HepG2 (cell line): ENCODE measurements around the gene LMTK2. TPM values are rescaled to one million over a fixed set of nuclear protein-coding genes. Genes with fewer than 3 reads are reported as not detected.

ENCODE experiments used
- CCAR2 ChIP-seq: fragments of 200-400 bp; formaldehyde crosslinking; optimal IDR thresholded peaks from 2 replicates; pipeline ENCODE3; 2018; ENCODE audit warnings: low read depth, mild to moderate bottlenecking, low read length, moderate library complexity
- FOXP1 ChIP-seq, 2 experiments: fragments of 450-650 bp in 1 of 2; IDR thresholded peaks; 2 replicates each; pipeline ENCODE4 v1.6.1; 2017 to 2018; ENCODE audit warnings: antibody characterized with exemption in 1 of 2
- GABPB1 ChIP-seq: IDR thresholded peaks from 2 replicates; pipeline ENCODE4 v1.6.1; 2016; ENCODE audit warnings: mild to moderate bottlenecking, missing genetic modification reagents, moderate library complexity, missing compliant biosample characterization
- HHEX ChIP-seq: IDR thresholded peaks from 2 replicates; pipeline ENCODE4 v1.6.1; 2016; ENCODE audit warnings: control low read depth
- KDM5B ChIP-seq: sonication (generic); formaldehyde crosslinking; IDR thresholded peaks from 2 replicates; pipeline ENCODE4 v1.4.0; 2020; ENCODE audit warnings: missing genetic modification reagents, mild to moderate bottlenecking, borderline replicate concordance
- KMT2A ChIP-seq: sonication (generic); formaldehyde crosslinking; IDR thresholded peaks from 2 replicates; pipeline ENCODE4 v1.4.0; 2020; ENCODE audit warnings: missing genetic modification reagents
- SPEN ChIP-seq: sonication (generic); formaldehyde crosslinking; IDR thresholded peaks from 2 replicates; pipeline ENCODE4 v1.5.1; 2020; ENCODE audit warnings: low read depth, mild to moderate bottlenecking, missing genetic modification reagents
- TBL1XR1 ChIP-seq: fragments of 150-350 bp; IDR thresholded peaks from 2 replicates; pipeline ENCODE4 v1.6.1; 2014; ENCODE audit warnings: borderline replicate concordance, low read length; ENCODE audit not compliant: partially characterized antibody
- ZBTB38 ChIP-seq: sonication (generic); formaldehyde crosslinking; IDR thresholded peaks from 2 replicates; pipeline ENCODE4 v1.5.1; 2020; ENCODE audit warnings: mild to moderate bottlenecking, missing genetic modification reagents
- ZFP36L1 ChIP-seq: sonication (generic); formaldehyde crosslinking; IDR thresholded peaks from 2 replicates; pipeline ENCODE4 v1.8.0; 2022; ENCODE audit warnings: mild to moderate bottlenecking, missing genetic modification reagents, moderate library complexity
- ZFYVE20 ChIP-seq: sonication (generic); formaldehyde crosslinking; IDR thresholded peaks from 2 replicates; pipeline ENCODE4 v1.8.0; 2023; ENCODE audit warnings: low read depth, mild to moderate bottlenecking, moderate library complexity, missing genetic modification reagents, borderline replicate concordance
- ZNF329 ChIP-seq: sonication (generic); formaldehyde crosslinking; IDR thresholded peaks from 2 replicates; pipeline ENCODE4 v1.9.0; 2021; ENCODE audit warnings: low read depth, mild to moderate bottlenecking, missing genetic modification reagents
- ZNF331 ChIP-seq: sonication (generic); formaldehyde crosslinking; IDR thresholded peaks from 2 replicates; pipeline ENCODE4 v1.4.0; 2020; ENCODE audit warnings: missing genetic modification reagents
- ZNF350 ChIP-seq: sonication (generic); formaldehyde crosslinking; IDR thresholded peaks from 2 replicates; pipeline ENCODE4 v1.4.0; 2020; ENCODE audit warnings: mild to moderate bottlenecking, low read depth, missing genetic modification reagents, borderline replicate concordance
- ZNF605 ChIP-seq: sonication (generic); formaldehyde crosslinking; IDR thresholded peaks from 2 replicates; pipeline ENCODE4 v1.8.0; 2022; ENCODE audit warnings: mild to moderate bottlenecking, missing genetic modification reagents
- ZSCAN25 ChIP-seq: sonication (generic); formaldehyde crosslinking; IDR thresholded peaks from 2 replicates; pipeline ENCODE4 v1.8.0; 2022; ENCODE audit warnings: mild to moderate bottlenecking, missing genetic modification reagents
- polyA plus RNA-seq, 8 experiments: library from polyadenylated mRNA; depleted of rRNA in 3 of 8; stranded (reverse) in 7 of 8; unstranded in 1 of 8; fragments of >200 nt; fragmentation: Illumina TruSeq in 4 of 8; extraction: Trizol in 4 of 8; gene quantifications; 2 replicates each; pipeline versions ENCODE4 v1.2.1 to v1.2.3, GENCODE V29; 2011 to 2016; ENCODE audit warnings: low read depth in 4 of 8, missing spikeins in 1 of 8, mixed read lengths in 1 of 8; ENCODE audit not compliant: insufficient read depth in 1 of 8
- total RNA-seq, 5 experiments: library from RNA; depleted of rRNA; stranded (reverse); fragments of >200 nt; fragmentation: Illumina TruSeq; extraction: Trizol; gene quantifications; 2 replicates each; pipeline ENCODE4 v1.2.3, GENCODE V29; 2016; ENCODE audit warnings: low read depth in 1 of 5
- TF ChIP-seq, protein P1 (sequence below): sonication (generic); formaldehyde crosslinking; IDR thresholded peaks from 2 replicates; pipeline ENCODE4 v1.5.0; 2020; ENCODE audit warnings: missing genetic modification reagents, mild to moderate bottlenecking, borderline replicate concordance
- TF ChIP-seq, protein P2 (sequence below): conservative IDR thresholded peaks from 2 replicates; pipeline ENCODE4 v1.6.1; 2018; ENCODE audit warnings: missing genetic modification reagents
- TF ChIP-seq, protein P3 (sequence below): sonication (generic); formaldehyde crosslinking; IDR thresholded peaks from 2 replicates; pipeline ENCODE4 v1.5.1; 2020; ENCODE audit warnings: mild to moderate bottlenecking, missing genetic modification reagents, borderline replicate concordance
- TF ChIP-seq, protein P4 (sequence below): sonication (generic); formaldehyde crosslinking; IDR thresholded peaks from 2 replicates; pipeline ENCODE4 v1.9.0; 2022; ENCODE audit warnings: missing genetic modification reagents, mild to moderate bottlenecking, borderline replicate concordance

The LMTK2 gene
- total and polyA plus RNA-seq, 2 of the 13 experiments (the other 11 are each of a cell fraction or from before 2014, with no cell fraction given), result 9.5 to 11.7 TPM

DNA sequence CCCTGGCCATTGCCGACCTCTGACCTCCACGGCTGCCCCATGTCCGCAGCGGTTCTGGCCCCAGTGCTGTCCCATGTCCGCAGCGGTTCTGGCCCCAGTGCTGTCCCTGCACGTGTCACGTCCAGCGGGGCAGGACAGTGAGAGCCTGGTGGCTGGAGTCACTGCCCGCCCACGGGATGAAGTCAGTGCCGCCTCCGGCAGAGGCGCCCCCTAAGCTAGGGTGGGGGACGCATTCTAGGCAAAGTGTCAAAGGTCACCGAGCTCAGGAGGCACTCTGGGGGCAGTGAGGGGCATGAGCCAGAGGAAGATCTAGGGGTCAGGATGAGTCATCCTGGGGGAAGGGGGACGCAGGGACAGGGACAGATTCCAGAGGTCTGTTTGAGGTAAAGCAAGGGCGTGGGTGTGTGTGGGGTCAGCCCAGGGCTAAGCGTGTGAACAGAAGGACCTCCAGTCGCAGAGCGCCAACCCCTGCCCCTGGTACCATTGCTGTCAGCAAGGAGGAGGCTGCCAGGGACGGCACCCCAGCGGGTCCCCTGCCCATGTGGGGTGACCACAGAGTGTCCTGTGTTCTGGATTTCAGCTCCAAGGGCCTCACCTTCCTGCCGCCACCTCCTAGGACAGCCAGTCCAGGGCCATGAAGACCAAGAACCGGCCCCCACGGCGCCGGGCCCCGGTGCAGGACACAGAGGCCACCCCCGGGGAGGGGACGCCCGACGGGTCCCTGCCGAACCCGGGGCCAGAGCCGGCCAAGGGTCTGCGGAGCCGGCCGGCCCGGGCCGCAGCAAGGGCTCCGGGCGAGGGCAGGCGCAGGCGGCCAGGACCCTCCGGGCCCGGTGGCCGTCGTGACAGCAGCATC lies 105.2 kb downstream of the LMTK2 start (continued):
- TF ChIP-seq, protein P1, sequence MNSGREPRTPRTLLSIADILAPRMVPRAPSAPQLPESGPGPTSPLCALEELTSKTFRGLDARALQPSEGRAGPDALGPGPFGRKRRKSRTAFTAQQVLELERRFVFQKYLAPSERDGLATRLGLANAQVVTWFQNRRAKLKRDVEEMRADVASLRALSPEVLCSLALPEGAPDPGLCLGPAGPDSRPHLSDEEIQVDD (CRISPR knock-in tag), result peak; percentile 25; the same call in 1 of the 2 replicates
- TF ChIP-seq KDM5B (CRISPR knock-in tag), result peak; percentile 71; the same call in 1 of the 2 replicates
- TF ChIP-seq, protein P2, sequence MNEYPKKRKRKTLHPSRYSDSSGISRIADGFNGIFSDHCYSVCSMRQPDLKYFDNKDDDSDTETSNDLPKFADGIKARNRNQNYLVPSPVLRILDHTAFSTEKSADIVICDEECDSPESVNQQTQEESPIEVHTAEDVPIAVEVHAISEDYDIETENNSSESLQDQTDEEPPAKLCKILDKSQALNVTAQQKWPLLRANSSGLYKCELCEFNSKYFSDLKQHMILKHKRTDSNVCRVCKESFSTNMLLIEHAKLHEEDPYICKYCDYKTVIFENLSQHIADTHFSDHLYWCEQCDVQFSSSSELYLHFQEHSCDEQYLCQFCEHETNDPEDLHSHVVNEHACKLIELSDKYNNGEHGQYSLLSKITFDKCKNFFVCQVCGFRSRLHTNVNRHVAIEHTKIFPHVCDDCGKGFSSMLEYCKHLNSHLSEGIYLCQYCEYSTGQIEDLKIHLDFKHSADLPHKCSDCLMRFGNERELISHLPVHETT (CRISPR knock-in tag), result no peak
- no peak for TF ChIP-seq ZFP36L1 (CRISPR knock-in tag)
- peak; percentile 16; the same call in 1 of the 2 replicates for TF ChIP-seq ZBTB38 (CRISPR knock-in tag)
- peak; percentile 60 for TF ChIP-seq ZNF350 (CRISPR knock-in tag)
- TF ChIP-seq FOXP1 (IDR thresholded peaks at IDR 0.05), result no peak
- 0 out of 2 replicates have a peak, but pooled peaks have one; percentile 16 for TF ChIP-seq FOXP1 (CRISPR knock-in tag; IDR thresholded peaks at IDR 0.05)
- no peak for TF ChIP-seq ZSCAN25
- TF ChIP-seq ZNF605 (CRISPR knock-in tag), result 0 out of 2 replicates have a peak, but pooled peaks have one; percentile 22
- 0 out of 2 replicates have a peak, but pooled peaks have one; percentile 17 for TF ChIP-seq ZNF331 (CRISPR knock-in tag)
- TF ChIP-seq ZFYVE20 (CRISPR knock-in tag), result no peak
- TF ChIP-seq KMT2A (CRISPR knock-in tag), result no peak
- TF ChIP-seq, protein P3, sequence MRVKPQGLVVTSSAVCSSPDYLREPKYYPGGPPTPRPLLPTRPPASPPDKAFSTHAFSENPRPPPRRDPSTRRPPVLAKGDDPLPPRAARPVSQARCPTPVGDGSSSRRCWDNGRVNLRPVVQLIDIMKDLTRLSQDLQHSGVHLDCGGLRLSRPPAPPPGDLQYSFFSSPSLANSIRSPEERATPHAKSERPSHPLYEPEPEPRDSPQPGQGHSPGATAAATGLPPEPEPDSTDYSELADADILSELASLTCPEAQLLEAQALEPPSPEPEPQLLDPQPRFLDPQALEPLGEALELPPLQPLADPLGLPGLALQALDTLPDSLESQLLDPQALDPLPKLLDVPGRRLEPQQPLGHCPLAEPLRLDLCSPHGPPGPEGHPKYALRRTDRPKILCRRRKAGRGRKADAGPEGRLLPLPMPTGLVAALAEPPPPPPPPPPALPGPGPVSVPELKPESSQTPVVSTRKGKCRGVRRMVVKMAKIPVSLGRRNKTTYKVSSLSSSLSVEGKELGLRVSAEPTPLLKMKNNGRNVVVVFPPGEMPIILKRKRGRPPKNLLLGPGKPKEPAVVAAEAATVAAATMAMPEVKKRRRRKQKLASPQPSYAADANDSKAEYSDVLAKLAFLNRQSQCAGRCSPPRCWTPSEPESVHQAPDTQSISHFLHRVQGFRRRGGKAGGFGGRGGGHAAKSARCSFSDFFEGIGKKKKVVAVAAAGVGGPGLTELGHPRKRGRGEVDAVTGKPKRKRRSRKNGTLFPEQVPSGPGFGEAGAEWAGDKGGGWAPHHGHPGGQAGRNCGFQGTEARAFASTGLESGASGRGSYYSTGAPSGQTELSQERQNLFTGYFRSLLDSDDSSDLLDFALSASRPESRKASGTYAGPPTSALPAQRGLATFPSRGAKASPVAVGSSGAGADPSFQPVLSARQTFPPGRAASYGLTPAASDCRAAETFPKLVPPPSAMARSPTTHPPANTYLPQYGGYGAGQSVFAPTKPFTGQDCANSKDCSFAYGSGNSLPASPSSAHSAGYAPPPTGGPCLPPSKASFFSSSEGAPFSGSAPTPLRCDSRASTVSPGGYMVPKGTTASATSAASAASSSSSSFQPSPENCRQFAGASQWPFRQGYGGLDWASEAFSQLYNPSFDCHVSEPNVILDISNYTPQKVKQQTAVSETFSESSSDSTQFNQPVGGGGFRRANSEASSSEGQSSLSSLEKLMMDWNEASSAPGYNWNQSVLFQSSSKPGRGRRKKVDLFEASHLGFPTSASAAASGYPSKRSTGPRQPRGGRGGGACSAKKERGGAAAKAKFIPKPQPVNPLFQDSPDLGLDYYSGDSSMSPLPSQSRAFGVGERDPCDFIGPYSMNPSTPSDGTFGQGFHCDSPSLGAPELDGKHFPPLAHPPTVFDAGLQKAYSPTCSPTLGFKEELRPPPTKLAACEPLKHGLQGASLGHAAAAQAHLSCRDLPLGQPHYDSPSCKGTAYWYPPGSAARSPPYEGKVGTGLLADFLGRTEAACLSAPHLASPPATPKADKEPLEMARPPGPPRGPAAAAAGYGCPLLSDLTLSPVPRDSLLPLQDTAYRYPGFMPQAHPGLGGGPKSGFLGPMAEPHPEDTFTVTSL (CRISPR knock-in tag), result peak; percentile 79
- no peak for TF ChIP-seq HHEX (CRISPR knock-in tag)
- no peak for TF ChIP-seq CCAR2
- peak; percentile 40 for TF ChIP-seq SPEN (CRISPR knock-in tag)
- peak; percentile 62; the same call in 1 of the 2 replicates for TF ChIP-seq GABPB1 (CRISPR knock-in tag)
- TF ChIP-seq TBL1XR1, result peak; percentile 83
- peak; percentile 81 for TF ChIP-seq ZNF329 (CRISPR knock-in tag)
- TF ChIP-seq, protein P4, sequence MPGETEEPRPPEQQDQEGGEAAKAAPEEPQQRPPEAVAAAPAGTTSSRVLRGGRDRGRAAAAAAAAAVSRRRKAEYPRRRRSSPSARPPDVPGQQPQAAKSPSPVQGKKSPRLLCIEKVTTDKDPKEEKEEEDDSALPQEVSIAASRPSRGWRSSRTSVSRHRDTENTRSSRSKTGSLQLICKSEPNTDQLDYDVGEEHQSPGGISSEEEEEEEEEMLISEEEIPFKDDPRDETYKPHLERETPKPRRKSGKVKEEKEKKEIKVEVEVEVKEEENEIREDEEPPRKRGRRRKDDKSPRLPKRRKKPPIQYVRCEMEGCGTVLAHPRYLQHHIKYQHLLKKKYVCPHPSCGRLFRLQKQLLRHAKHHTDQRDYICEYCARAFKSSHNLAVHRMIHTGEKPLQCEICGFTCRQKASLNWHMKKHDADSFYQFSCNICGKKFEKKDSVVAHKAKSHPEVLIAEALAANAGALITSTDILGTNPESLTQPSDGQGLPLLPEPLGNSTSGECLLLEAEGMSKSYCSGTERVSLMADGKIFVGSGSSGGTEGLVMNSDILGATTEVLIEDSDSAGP (CRISPR knock-in tag), result peak; percentile 67
